ENCODE results near the gene RALB.

RALB gene, protein sequence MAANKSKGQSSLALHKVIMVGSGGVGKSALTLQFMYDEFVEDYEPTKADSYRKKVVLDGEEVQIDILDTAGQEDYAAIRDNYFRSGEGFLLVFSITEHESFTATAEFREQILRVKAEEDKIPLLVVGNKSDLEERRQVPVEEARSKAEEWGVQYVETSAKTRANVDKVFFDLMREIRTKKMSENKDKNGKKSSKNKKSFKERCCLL

DNA sequence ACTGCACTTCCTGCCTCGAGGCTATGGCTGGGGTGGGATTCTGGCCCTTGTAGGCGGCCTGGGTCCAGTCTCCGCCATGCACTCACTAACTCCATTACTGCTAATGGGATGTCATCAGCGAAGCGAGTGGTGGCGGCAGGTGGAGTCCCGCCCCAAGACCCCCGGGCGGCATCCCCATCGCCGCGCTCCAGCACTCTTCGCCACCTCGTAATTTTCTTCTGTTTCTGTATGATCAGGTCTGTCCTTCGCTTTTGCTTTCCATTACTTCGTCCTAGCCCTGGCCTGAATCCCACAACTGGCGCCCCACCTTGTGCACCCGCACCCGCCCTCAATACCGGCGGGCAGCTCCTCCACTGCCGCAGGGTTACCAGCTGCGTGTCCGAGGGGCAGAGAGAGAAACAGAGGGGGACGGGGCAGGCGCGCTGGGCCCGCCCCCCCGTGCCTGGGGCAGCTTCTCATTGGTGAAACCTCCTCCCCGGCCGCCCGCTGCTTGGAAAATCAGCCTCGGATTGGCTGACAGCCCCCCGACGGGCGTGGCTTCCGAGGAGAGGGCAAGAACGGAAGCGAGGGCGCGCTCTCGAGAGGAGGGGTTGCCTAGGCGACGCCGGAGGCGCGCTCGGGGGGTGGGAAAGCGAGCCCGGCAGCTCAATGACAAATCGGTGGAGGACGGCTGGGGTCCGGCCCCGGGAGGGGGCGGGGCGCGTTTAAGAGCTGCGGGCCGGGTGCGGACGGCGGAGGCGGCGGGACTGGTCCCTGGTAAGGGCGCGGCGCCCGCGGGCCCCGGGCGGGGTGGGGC lies at the start of gene RALB:
TSS of gene RALB (plus strand) at position 628 of the 796 bp plus-strand sequence. CDS start 25,813 bp downstream, outside the sequence.
- peak; percentile 89 for DNase-seq

DNA sequence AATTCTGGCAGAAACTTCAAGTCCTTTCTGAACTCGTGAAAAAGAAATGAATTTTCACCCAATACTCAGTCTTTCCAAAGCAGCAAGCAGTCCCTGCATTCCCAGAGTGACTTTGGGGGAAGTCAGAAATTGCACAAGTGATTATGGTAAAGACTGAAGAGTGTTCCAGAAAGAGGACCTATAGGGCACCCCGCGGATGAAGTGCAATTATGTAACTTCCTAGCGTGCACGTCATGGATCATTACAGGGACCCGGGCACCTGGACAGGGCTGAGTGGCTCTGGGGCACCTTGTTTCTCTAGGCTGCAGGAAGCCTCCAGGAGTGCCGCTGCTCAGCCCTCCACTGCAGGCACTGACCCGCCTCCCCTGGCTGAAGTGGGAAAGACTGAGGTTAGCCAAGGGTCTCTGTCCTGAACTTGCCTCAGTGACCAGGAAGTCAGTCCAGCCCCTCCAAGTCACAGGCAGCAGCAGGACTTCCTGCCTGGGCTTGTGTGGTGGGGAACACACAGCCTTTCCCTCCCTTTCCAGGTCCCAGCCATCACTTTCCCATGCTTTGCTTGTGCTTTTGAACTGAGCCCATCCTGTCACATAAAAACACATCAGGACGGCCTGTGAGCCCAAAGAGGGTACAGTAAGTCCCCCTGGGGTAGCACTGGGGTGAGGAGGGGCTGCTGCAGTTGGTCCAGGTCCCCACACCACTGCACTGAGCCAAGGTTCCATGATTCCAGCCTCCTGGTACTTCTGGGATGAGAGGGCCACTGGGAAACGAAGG lies 49.2 kb upstream of the RALB start:
- DNase-seq: no peak

DNA sequence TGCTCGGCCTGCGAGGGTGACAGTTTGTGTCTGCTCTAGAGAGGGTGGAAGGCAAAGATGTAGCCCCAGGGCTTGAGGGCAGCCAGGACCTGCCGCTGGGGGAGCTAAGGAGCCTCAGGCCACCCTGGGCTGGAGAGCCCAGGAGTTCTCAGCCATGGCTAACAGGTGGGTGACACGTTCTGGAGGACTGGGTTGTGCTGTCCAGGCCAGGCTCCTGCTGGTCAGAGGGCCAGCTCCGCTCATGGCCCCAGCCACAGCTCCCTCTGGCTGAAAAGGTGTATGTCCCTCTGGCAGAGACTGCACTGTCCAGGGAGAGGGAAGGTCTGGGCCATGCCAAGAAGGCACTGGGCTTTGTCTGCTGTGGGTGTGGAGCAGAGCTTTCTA lies 48.6 kb upstream of the RALB start:
- no peak for DNase-seq

DNA sequence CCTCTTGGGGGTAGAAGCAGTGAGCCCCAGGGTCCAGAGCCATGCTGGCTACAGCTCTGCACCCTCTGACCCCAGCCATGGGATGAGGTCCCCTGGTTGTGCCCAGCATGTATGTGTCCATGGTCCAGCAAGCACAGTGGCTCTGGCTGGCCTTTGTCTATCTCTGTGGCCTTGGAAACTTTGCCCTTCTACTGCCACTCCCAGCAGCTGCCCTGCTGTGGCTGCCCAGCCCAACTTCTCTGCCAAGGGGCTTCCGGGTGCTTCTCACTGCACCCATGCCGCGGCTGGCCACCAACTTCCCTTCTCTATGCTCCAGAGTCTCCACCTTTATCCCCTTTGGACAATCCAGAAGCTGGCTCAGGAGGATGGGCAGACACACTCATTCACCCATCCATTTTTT lies 48.2 kb upstream of the RALB start:
- DNase-seq: no peak

DNA sequence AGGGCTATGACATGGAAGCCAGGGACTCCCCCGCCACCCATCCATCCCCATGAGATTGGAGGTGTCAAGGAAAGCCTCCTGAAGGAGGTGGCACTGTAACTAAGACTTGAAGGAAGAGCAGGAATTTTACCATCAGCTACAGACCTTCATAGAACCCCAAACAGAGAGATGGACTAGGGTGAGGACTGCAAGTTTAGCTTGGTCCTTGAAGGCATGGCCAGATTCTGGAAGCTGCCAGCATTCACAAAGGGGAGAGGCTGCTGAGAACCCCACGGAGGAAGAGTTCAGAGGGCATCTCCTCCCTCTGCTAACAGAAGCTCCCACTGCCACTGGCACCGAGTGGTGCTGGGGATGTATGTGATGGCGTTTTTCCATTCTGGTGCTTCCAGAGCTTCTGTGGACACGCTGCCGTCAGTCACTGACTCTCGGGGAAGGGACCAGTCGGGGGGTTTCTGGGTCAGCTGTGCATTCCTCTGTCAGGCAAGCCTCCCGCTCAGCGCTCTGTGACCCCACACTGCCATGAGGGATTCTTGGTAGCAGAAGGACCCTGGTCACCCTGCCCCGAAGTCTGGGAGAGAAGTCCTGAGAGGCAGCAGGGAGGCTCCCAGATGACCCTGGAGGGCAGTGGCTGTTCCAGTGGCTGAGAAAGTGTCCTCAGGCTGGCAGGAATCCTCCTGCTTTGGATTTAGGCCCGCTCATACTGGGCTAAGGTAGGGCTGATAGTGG lies 47.5 kb upstream of the RALB start:
- no peak for DNase-seq

DNA sequence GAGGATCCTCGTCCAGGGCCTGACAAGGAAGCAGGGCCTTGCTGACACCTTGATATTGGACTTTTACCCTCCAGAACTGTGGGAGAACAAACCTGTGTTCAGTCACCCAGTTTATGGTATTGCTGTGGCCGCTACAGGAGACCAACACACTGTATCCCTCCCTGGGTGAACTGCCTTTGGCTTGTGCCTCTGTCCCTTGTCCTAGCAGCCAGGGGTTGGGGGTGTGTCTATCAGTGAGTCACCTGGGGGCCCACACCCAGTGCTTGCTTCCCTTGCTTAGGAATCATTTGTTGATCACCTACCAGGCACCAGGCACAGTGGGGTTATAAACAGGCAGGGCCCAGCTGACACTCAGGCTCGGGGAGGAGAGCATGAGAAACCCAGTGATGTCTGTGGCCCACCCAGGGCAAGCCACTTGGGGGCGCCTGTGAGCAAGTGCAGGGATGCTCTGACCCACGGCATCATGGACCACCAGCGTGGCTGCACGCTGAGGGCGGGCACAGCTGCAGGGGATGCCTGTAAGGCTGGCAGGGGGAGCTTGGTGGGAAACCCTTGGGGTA lies 46.5 kb upstream of the RALB start:
- DNase-seq: no peak

DNA sequence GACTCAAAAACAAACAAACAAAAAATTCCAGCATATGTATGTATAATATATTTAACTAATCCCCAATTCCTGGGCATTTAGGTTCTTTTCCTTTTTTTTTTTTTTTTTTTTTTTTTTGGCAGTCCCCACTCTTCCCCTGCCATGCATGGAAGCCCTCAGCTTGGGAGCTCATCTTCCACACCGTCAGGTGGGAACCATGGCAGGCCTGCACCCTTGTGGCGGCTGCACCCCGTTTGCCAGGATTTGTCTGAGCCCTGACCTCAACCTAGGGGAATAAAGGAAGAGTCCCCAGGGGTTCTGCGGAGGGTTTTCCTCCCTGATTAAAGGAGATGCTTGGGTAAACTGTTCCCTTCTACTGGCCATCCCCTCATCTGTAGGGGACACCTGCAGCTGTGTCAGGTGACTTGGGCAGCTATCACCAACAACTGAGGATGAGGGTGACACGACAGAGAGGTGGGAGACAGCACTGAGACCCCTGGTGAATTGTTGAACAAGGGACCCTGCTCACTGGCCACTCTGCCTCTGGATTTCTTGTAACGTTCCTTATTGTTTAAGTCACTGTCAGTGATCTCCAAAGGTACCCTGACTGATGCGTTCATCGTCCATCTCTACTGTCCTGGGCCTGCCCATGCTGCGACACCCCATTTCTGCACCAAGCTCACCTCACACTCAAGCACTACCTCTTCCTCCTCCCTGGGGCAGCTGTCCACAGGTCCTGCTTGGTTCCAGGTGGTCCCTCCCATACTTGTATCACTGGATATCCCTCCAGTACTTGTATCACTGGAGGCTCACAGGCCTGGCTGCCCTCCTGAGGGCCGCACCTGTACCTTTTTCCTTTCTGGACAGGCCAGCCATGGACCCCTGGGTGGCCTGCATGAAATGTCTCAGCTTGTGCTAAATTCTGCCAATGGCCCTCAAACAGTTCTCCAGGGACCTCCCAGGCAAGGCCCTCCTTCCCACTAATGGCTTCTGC lies 44.0 kb upstream of the RALB start:
- no peak for DNase-seq

DNA sequence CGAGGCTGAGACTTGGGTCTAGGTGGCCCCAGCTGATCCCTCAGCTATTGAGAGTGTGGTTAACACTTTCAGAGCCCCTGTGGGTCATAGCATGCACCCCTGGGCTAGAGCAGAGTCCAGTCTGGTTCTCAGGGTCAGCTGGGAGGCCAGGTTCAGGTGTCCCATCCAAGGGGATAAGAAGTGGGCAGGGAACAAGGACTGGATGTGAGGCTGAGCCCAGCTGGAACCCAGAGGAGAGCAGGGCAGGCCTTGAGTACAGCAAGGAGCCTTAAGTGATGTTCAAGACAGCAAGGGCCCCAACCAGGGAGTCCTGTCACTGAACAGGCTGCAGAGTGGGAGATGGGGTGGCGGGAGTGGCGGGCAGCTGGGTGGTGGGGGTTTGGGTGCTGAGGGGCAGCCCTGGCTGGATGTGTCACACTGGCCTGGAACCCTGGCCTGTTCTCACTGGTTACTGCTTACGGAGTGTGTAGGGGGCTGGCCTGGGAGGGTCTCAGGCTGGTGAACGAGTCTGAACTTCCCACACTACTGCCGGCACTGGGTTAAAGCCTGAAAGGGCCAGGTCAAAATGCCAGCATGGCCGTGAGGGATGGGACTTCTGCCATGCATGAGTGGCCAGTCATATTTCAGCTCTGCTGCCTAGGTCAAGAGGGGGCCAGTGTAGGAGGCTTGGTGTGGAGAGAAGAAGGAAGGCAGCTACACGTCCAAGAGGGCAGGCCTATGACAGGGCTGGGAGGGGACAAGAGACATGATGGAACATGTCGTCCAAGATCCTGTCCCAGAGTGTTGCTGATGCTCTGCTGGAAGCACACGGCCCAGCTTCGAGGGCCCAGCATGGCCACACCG lies 43.0 kb upstream of the RALB start:
- no peak for DNase-seq

DNA sequence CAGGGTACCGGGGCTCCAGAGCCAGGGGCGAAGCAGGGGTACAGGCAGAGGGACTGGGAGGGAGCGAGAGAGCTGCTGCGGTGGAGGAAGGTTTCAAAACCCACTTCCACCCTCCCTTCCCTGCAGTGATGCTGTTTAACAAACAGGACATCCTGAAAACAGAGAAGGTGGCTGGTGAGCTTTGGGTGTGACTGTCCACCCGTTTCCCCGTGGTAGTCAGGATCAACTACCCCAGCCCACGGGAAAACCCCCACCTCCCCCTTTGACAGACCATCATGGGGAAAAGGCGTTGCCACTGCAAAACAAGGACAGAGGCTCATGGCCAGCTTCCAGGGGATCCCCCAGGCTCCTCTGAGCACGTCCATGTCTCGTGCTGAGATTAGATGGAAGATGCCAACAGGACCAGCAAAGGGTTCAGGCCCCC lies 42.4 kb upstream of the RALB start:
- DNase-seq: no peak

DNA sequence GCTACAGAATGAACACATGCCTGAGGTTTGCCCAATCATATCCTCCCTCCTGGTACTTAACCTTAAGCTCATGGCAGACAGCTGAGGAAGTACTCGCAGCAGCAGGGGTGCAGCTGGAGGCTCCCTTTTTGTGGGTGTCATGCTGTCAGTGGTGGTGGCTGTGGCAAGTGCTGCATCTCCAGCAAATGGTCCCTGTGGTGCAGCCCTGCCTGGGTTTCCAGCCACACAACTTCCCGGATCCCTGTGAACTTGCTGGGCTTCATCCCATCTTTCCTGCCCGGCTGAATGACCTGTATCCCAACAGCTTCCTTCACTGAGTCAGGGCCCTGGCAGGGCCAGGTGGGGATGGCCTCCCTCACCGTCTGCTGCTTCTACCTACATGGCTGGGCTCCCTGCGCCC lies 34.5 kb upstream of the RALB start:
- no peak for DNase-seq

DNA sequence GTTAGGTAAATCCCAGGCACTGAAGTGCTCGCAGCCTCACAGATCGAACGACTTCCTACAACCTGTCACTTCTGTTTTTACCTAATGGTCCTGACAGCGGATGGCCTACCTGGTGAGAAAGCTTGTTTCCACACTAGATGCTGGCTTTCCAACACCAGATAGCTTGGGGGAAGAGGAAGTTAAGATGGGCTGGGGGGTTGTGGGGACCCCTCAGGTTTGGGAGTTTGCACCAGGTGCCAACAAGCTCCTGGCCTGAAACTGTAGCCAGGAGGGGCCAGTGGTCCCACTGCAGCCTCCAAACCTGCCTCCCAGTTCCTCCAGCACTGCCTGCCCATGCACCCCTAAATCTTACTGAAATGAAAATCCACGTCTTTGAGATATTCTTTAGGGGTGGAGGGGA lies 33.4 kb upstream of the RALB start:
- no peak for DNase-seq

DNA sequence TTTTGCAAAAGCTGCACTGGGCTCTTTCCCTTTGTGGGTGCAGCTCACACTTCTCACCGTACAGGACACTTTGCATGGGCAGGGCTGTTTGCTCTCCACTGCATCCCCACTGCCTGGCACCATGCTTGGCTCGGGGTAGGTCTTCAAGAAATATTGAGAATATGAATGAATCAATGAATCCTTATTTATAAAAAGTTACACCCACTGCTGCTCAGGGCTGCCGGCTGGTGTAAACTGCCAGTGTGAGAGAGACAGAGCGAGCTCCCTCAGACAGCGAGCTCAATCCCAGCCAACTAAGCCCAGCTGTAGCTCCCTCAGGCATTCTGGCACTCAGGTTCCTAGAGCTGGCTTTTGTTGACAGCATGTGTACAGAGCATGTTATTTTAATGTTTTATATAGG lies 32.9 kb upstream of the RALB start:
- DNase-seq: no peak

DNA sequence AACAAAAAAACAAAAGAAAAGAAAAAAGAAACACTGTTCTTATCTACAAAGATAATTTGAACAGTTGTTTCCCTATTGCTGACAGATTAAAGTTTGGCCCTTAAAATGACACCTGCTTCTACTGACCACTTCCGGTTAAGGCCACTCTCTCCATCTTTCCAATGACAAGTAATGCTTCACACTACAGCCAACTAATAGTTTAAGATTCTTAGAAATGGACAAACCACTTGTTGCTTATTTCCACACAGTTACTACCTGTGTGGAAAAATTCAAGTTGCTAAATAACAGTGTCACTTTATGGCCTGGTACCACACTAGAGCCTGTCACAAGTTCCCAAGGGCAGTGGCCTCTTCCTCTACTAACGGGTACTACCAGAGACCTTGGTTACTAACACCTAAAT lies 31.9 kb upstream of the RALB start:
- no peak for DNase-seq

DNA sequence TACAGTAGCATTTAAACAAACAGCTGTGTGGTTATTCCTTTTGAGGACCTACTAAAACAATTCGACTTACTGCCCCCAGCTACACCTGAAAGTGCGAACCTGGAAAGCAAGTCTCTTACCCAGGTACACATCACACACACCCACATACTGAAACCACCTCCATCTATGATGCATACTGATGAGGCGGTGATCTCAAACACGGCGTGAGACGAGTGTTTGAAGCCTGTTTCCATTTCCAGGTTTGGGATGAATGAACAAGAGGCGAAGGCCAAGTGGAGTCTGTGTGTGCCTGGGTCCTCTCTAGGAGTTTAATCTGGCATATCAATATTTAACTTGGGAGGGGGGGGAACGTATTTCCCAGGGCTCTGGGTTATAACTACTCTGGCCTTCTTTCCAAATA lies 31.0 kb upstream of the RALB start:
- no peak for DNase-seq

DNA sequence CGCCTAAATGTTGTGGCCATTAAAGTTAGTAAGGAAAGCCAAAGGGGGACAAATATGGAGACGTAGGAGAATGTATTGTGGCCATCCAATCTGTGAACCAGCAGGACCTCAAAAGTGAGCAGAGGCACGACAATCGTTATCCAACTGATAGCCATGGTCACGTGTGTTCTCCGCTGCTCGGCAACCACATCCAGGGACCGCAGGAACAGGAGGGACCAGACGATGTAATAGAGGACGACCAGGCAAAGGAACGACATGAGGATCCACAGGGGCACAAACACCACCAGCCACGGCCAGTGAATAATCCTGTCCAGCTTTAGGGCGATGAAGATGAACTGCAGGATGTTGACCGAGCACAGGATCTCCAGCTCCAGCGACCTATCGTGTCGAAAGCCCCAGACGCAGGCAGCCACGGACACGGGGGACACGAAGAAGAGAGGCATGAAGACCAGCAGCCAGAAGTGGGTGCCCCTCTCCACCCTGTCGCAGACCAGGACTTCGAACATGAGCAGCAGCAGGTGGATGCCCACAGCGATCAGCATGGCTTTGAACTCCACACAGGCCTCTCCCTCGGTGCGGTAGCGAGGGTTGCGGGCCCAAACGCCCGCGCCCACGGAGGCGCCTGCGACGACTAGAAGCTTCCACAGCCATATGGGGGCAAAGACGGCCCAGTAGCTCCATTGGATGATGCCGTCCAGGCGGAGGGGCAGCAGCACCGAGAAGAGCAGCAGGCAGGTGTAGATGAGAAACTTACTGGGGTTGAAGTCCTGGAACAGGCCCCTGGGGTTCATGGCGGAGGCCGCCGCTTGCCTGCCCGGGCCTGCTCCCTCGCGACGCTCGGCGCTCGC lies 30.2 kb upstream of the RALB start:
- no peak for DNase-seq

DNA sequence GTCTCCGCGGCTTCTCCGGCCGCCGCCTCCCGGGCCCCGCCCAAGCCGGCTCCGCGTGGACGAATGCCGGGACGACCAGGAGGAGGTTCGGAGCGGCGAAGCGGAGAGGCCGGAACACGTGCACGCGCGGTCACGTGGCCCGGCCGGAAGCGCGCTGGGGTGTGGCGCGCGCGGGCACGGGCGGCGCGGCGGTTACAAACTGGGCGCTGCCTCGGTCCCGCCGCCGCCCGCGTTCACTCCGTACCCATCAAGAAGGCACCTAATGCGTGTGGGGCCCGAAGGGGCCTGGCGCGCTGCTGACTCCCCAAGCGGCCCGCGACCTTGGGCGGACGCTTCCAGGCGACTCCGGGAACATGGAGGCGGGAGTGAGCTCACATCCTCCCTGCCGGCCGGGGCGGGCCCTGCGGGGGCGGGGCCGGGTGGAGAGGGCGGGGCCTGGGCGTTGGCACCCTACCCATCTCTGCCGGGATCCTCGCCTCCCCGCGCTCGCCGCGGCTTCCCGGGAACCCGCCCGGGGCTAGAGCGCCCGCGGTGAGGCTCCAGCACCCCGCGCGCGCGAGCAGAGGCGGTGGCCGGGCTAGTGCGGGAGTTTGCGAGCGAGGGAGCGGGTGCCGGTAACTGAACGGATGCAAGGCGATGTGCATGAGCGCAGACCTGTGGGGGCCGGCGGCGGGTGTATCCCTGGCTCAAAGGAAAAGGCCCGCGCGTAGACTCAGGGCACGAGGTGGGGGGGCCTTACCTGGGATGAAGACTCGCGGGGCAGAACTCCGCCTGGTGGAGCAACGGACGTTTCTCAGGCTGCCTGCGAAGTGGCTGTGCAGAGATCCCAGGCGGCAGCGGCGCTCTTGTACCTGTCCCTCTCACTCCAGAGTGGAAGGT lies 29.4 kb upstream of the RALB start, which contains the start of gene TMEM185B:
TSS of gene TMEM185B (minus strand) at position 367 of the 879 bp plus-strand sequence. CDS start 424 bp downstream, outside the sequence.
- peak; percentile 45 for DNase-seq

DNA sequence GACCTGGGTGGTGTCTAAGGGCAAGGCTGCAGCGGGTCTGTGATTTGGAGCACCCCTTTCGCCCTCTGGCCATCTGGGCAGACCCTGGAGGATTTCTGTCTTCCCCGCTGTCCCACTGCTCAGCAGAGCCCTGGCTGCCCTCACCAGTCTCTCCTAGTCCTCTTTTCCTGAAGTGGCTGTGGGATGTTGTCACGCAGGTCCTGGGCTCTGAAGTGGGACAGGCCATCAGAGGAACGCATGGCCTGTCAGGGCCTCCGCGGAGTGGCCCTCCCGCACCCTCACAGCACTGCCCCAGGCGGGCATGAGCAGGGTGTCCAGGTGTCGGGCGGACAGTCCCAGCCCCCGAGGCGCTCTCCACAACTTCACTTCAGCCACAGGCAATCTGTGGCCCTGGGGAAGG lies 28.4 kb upstream of the RALB start:
- DNase-seq: no peak

DNA sequence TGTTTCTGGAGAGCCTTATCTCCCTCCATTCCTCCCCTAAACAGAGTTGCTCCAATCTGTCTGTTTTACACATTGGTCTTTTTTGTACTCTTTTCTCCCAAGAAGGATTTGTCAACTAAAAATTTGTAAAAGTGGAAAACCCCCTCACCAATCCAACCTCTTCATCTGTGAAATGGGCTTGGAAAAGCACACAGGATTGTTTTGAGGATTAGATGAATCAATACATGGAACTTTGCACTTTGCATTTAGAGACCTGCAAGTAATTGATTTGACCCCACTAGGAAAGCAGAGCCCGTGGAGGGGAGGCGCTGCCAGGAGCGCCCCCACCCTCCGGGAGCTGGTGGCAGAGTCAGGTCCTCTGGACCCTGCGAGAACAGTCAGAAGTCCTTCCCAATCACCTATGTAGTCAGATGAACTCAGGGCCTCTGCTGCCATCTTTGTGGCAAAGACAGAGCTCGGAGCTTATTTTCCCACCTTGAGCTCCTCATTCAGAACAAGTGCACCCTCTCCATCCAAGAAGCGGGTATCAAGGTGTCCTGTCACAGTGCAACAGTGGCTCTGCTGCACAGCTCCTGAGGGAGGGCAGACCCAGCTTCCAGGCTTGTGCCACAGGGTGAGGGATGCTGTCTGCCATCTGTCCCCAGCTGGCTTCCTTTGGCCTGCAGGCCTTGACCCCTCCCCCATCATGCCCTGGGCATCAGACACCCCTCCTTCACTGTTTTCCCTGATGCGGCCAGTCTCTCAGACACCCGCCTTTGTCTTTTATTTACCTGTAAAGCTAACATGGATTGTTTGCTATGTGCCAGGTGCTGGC lies 27.7 kb upstream of the RALB start:
- peak; percentile 17 for DNase-seq
